GM12865 (cell line): ENCODE measurements around the gene STX2.
A peak's percentile ranks its signal among the peaks of the same experiment; 100 is the strongest.

Experiments used
- DNase-seq: peaks from one replicate; pipeline ENCODE4 v3.0.0; 2010; ENCODE audit warnings: low read depth
- H3K4me3 ChIP-seq: 2 replicates; pipeline ENCODE4 v1.5.1; 2011; ENCODE audit warnings: mild to moderate bottlenecking, low read depth, low read length, control low read depth
- TF ChIP-seq, protein P1 (sequence below): IDR thresholded peaks from 2 replicates; pipeline ENCODE4 v1.5.1; 2011; ENCODE audit warnings: low read length, control low read depth, low read depth, inconsistent platforms; ENCODE audit not compliant: insufficient read depth; ENCODE audit errors: missing control alignments

STX2 gene

GRCh38 chr12:130839770-130840404, 837 bp upstream of the STX2 start:
- no peak for DNase-seq
- TF ChIP-seq, protein P1, sequence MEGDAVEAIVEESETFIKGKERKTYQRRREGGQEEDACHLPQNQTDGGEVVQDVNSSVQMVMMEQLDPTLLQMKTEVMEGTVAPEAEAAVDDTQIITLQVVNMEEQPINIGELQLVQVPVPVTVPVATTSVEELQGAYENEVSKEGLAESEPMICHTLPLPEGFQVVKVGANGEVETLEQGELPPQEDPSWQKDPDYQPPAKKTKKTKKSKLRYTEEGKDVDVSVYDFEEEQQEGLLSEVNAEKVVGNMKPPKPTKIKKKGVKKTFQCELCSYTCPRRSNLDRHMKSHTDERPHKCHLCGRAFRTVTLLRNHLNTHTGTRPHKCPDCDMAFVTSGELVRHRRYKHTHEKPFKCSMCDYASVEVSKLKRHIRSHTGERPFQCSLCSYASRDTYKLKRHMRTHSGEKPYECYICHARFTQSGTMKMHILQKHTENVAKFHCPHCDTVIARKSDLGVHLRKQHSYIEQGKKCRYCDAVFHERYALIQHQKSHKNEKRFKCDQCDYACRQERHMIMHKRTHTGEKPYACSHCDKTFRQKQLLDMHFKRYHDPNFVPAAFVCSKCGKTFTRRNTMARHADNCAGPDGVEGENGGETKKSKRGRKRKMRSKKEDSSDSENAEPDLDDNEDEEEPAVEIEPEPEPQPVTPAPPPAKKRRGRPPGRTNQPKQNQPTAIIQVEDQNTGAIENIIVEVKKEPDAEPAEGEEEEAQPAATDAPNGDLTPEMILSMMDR, result no peak
- H3K4me3 ChIP-seq, result peak overlapping the region; percentile 61; the same call in 1 of the 2 replicates

DNA sequence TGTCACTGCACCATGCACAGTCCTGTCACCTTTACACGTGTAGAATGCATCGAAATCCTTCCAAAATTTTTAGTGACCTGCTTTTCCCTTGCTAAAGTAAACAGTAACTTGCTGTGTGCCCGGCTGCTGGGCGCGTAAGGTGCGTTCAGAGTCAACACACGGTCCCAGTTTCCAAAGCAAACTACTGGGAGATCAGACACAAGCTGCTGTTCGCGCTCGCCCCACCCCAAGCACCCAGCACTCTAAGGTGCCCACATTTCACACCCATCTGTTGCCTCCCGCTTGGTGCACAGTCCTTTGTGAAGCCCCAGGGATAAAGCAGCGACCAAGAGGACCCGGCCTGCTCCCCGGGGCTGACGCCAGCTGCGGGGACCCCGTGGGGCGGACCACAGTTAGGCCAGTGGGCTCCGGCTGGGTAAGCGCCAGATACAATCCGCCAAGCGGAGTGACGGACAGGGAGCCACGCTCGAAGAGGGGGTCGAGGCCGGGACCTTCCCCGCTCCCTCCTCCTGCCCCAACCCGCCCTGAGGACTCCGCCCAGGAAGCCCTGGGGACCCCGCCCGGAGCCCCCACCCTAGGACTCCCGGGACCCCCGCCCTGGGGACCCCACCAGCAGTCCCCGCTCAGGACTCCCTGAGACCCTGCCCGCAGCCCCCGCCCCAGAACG, 633 bp downstream of the STX2 start:
- DNase-seq, result peak; percentile 29
- TF ChIP-seq, protein P1, result no peak
- H3K4me3 ChIP-seq, result peak overlapping the region; percentile 65

- no peak overlapping the region for H3K4me3 ChIP-seq
- TF ChIP-seq, protein P1, result no peak
- no peak for DNase-seq
Observed at GRCh38 chr12:130835436-130835835, 3.6 kb downstream of the STX2 start.

- DNase-seq, result no peak
- TF ChIP-seq, protein P1, result no peak
- no peak overlapping the region for H3K4me3 ChIP-seq
Observed at GRCh38 chr12:130835011-130835410, 4.0 kb downstream of the STX2 start.

- DNase-seq, result no peak
- no peak overlapping the region for H3K4me3 ChIP-seq
- TF ChIP-seq, protein P1, result no peak
Observed at GRCh38 chr12:130832561-130833209, 6.4 kb downstream of the STX2 start.

DNA sequence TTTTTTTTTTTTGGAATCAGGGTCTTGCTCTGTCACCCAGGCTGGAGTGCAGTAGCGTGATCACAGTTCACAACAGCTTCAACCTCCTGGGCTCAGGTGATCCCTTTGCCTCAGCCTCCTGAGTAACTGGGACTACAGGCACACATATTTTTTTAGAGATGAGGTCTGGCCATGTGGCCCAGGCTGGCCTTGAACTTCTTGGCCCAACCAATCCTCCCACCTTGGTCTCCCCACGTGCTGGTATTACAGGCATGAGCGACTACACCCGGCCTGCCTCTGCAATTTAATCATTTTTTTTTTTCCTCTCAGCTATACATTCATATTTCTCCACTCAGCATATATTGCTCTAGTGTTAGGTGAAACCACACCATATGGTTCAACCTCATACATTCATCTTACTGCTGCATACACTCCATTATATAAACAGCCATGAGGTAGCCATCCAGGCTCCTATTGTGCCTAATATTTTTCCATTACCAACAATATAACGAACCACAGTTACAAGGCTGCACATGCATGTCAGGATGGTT, 7.1 kb downstream of the STX2 start:
- no peak overlapping the region for H3K4me3 ChIP-seq
- DNase-seq, result no peak
- TF ChIP-seq, protein P1, result no peak

- DNase-seq, result no peak
- TF ChIP-seq, protein P1, result no peak
- H3K4me3 ChIP-seq, result no peak overlapping the region
Observed at GRCh38 chr12:130831246-130831645, 7.8 kb downstream of the STX2 start.
